H1 (cell line): ENCODE measurements around the gene SIRPB1. TPM values are rescaled to one million over a fixed set of nuclear protein-coding genes. Genes with fewer than 3 reads are reported as not detected.

Experiments used
- polyA plus RNA-seq, 7 experiments: library from polyadenylated mRNA; depleted of rRNA in 3 of 7; stranded (reverse) in 5 of 7; unstranded in 2 of 7; fragments of >200 nt in 5 of 7; fragments of 200-250 nt in 2 of 7; gene quantifications; 1 replicate in 5 of 7; 2 replicates in 1 of 7; 4 replicates in 1 of 7; pipeline versions ENCODE4 v1.2.1 to v1.2.3, GENCODE V29; 2011 to 2013; ENCODE audit warnings: missing spikeins in 2 of 7, mixed read lengths in 2 of 7
- total RNA-seq: library from RNA; stranded (reverse); fragmentation: NEBNext Ultra II Directional; extraction: Animal tissue kit (Norgen Biotek cat#: 25700); gene quantifications from 2 replicates; pipeline ENCODE4 v1.2.1, GENCODE V29; 2021
- TF ChIP-seq, protein P1 (sequence below): fragments of 300-600 bp; sonication (generic); IDR thresholded peaks from 2 replicates; pipeline ENCODE4 v1.7.1; 2012; ENCODE audit warnings: low read length, moderate library complexity, mild to moderate bottlenecking, inconsistent platforms; ENCODE audit not compliant: insufficient replicate concordance

The SIRPB1 gene
- total and polyA plus RNA-seq, 2 of the 8 experiments (the other 6 are each of a cell fraction or from before 2014, with no cell fraction given), result 0.14 to 0.99 TPM

DNA sequence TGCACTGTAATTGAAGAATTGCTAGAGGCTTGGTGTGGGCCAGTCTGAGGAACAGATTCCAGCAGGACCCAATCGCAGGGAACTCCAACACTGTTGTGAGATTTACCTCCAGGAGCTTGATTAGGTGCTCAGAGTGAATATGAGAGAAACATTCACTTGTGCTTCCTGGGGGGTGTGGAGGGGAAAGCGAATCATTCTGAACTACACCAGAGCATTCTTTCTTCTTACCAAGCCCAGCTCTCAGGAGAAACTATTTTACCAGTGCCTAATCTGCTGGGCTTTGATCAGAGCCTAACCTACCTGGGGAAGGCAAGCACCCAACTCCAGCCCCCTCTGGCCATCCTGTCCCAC, 7.4 kb upstream of the SIRPB1 start (continued):
- TF ChIP-seq, protein P1, sequence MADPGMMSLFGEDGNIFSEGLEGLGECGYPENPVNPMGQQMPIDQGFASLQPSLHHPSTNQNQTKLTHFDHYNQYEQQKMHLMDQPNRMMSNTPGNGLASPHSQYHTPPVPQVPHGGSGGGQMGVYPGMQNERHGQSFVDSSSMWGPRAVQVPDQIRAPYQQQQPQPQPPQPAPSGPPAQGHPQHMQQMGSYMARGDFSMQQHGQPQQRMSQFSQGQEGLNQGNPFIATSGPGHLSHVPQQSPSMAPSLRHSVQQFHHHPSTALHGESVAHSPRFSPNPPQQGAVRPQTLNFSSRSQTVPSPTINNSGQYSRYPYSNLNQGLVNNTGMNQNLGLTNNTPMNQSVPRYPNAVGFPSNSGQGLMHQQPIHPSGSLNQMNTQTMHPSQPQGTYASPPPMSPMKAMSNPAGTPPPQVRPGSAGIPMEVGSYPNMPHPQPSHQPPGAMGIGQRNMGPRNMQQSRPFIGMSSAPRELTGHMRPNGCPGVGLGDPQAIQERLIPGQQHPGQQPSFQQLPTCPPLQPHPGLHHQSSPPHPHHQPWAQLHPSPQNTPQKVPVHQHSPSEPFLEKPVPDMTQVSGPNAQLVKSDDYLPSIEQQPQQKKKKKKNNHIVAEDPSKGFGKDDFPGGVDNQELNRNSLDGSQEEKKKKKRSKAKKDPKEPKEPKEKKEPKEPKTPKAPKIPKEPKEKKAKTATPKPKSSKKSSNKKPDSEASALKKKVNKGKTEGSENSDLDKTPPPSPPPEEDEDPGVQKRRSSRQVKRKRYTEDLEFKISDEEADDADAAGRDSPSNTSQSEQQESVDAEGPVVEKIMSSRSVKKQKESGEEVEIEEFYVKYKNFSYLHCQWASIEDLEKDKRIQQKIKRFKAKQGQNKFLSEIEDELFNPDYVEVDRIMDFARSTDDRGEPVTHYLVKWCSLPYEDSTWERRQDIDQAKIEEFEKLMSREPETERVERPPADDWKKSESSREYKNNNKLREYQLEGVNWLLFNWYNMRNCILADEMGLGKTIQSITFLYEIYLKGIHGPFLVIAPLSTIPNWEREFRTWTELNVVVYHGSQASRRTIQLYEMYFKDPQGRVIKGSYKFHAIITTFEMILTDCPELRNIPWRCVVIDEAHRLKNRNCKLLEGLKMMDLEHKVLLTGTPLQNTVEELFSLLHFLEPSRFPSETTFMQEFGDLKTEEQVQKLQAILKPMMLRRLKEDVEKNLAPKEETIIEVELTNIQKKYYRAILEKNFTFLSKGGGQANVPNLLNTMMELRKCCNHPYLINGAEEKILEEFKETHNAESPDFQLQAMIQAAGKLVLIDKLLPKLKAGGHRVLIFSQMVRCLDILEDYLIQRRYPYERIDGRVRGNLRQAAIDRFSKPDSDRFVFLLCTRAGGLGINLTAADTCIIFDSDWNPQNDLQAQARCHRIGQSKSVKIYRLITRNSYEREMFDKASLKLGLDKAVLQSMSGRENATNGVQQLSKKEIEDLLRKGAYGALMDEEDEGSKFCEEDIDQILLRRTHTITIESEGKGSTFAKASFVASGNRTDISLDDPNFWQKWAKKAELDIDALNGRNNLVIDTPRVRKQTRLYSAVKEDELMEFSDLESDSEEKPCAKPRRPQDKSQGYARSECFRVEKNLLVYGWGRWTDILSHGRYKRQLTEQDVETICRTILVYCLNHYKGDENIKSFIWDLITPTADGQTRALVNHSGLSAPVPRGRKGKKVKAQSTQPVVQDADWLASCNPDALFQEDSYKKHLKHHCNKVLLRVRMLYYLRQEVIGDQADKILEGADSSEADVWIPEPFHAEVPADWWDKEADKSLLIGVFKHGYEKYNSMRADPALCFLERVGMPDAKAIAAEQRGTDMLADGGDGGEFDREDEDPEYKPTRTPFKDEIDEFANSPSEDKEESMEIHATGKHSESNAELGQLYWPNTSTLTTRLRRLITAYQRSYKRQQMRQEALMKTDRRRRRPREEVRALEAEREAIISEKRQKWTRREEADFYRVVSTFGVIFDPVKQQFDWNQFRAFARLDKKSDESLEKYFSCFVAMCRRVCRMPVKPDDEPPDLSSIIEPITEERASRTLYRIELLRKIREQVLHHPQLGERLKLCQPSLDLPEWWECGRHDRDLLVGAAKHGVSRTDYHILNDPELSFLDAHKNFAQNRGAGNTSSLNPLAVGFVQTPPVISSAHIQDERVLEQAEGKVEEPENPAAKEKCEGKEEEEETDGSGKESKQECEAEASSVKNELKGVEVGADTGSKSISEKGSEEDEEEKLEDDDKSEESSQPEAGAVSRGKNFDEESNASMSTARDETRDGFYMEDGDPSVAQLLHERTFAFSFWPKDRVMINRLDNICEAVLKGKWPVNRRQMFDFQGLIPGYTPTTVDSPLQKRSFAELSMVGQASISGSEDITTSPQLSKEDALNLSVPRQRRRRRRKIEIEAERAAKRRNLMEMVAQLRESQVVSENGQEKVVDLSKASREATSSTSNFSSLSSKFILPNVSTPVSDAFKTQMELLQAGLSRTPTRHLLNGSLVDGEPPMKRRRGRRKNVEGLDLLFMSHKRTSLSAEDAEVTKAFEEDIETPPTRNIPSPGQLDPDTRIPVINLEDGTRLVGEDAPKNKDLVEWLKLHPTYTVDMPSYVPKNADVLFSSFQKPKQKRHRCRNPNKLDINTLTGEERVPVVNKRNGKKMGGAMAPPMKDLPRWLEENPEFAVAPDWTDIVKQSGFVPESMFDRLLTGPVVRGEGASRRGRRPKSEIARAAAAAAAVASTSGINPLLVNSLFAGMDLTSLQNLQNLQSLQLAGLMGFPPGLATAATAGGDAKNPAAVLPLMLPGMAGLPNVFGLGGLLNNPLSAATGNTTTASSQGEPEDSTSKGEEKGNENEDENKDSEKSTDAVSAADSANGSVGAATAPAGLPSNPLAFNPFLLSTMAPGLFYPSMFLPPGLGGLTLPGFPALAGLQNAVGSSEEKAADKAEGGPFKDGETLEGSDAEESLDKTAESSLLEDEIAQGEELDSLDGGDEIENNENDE, result no peak
